OCI-LY7 (cell line): Measurements from ENCODE around the gene MKNK2. TPM values are rescaled to one million over a fixed set of nuclear protein-coding genes. Genes with fewer than 3 reads are reported as not detected.

Experiments used
- BruUV-seq: library from RNA; stranded (reverse); fragments of 400-500 nt; replicated peaks from 2 replicates; lab custom pipeline; 2021; lab: Mats Ljungman, UMichigan
- CTCF ChIA-PET: fragments of 300-600 bp; sonication (Branson Sonifier 250); formaldehyde crosslinking; loops from one replicate; lab custom pipeline; 2022; ENCODE audit warnings: antibody characterized with exemption; ENCODE audit not compliant: unreplicated experiment; lab: Charles Lee
- POLR2A ChIA-PET: fragments of 300-600 bp; sonication (Branson Sonifier 250); formaldehyde crosslinking; loops from one replicate; lab custom pipeline; 2022; ENCODE audit warnings: antibody characterized with exemption; lab: Charles Lee
- DNase-seq: peaks from one replicate; pipeline ENCODE4 v3.0.0-alpha.2; 2015; ENCODE audit warnings: low spot score
- H2AFZ ChIP-seq: fragments of 200-600 bp; sonication (generic), shearing (Covaris generic); 2 replicates; pipeline ENCODE4 v1.6.1; 2014; ENCODE audit warnings: mild to moderate bottlenecking, antibody characterized with exemption, low read length, moderate library complexity
- H3K27ac ChIP-seq: fragments of 200-600 bp; sonication (generic); 2 replicates; pipeline ENCODE4 v1.5.1; 2014; ENCODE audit warnings: mixed run types, low read depth, mild to moderate bottlenecking, moderate library complexity, low read length, inconsistent platforms; ENCODE audit not compliant: poor library complexity, severe bottlenecking
- H3K36me3 ChIP-seq: fragments of 200-600 bp; sonication (generic); 2 replicates; pipeline ENCODE4 v1.6.1; 2014; ENCODE audit warnings: mild to moderate bottlenecking, antibody characterized with exemption, low read length, moderate library complexity, mixed read lengths; ENCODE audit not compliant: insufficient read depth
- H3K4me1 ChIP-seq: fragments of 200-600 bp; sonication (generic); 2 replicates; pipeline ENCODE4 v1.5.1; 2014; ENCODE audit warnings: mild to moderate bottlenecking, low read length; ENCODE audit not compliant: insufficient read depth, poor library complexity, severe bottlenecking
- H3K4me2 ChIP-seq: fragments of 200-600 bp; sonication (generic); 2 replicates; pipeline ENCODE4 v1.6.1; 2014; ENCODE audit warnings: mild to moderate bottlenecking, low read length
- H3K4me3 ChIP-seq: fragments of 200-600 bp; sonication (generic); 2 replicates; pipeline ENCODE4 v1.5.1; 2014; ENCODE audit warnings: mild to moderate bottlenecking, low read depth, low read length; ENCODE audit not compliant: poor library complexity, severe bottlenecking
- H3K79me2 ChIP-seq: fragments of 200-600 bp; sonication (generic); 2 replicates; pipeline ENCODE4 v1.6.1; 2016; ENCODE audit warnings: low read depth, mild to moderate bottlenecking, low read length, moderate library complexity, mixed read lengths; ENCODE audit not compliant: insufficient read depth
- H3K9me2 ChIP-seq: fragments of 200-600 bp; sonication (generic); 2 replicates; pipeline ENCODE4 v1.6.1; 2016; ENCODE audit warnings: mild to moderate bottlenecking, low read length, mixed read lengths; ENCODE audit not compliant: insufficient read depth
- H3K9me3 ChIP-seq: fragments of 200-600 bp; sonication (generic); 2 replicates; pipeline ENCODE4 v1.6.1; 2014; ENCODE audit warnings: mild to moderate bottlenecking, mixed run types, low read length, mixed read lengths
- H4K20me1 ChIP-seq: fragments of 200-600 bp; sonication (generic); 2 replicates; pipeline ENCODE4 v1.6.1; 2014; ENCODE audit warnings: mild to moderate bottlenecking, antibody characterized with exemption, low read length, moderate library complexity, mixed read lengths; ENCODE audit not compliant: insufficient read depth
- EZH2phosphoT487 ChIP-seq: fragments of 200-600 bp; sonication (generic); IDR thresholded peaks from 2 replicates; pipeline ENCODE4 v1.6.1; 2018; ENCODE audit warnings: low read depth, borderline replicate concordance, mild to moderate bottlenecking, mixed run types, antibody characterized with exemption, low read length, moderate library complexity, mixed read lengths
- intact Hi-C: fragments of 100-400 bp; cut with micrococcal nuclease; formaldehyde crosslinking; loops from one replicate; pipeline ENCODE4 v1.10.0; 2022; ENCODE audit not compliant: unreplicated experiment
- total RNA-seq, 2 experiments: library from RNA; depleted of rRNA in 1 of 2; stranded (reverse); fragments of >200 nt in 1 of 2; shearing (Covaris generic) in 1 of 2; gene quantifications; 2 replicates each; pipeline ENCODE4 v1.2.3, GENCODE V29; 2014 to 2022
- TF ChIP-seq, protein P1 (sequence below): fragments of 200-600 bp; sonication (generic); conservative IDR thresholded peaks from 2 replicates; pipeline ENCODE4 v1.5.1; 2014; ENCODE audit warnings: mild to moderate bottlenecking, antibody characterized with exemption, low read length, moderate library complexity, mixed read lengths

Gene MKNK2
- total RNA-seq, 2 experiments from 2014 or later: 115 to 225 TPM

DNA sequence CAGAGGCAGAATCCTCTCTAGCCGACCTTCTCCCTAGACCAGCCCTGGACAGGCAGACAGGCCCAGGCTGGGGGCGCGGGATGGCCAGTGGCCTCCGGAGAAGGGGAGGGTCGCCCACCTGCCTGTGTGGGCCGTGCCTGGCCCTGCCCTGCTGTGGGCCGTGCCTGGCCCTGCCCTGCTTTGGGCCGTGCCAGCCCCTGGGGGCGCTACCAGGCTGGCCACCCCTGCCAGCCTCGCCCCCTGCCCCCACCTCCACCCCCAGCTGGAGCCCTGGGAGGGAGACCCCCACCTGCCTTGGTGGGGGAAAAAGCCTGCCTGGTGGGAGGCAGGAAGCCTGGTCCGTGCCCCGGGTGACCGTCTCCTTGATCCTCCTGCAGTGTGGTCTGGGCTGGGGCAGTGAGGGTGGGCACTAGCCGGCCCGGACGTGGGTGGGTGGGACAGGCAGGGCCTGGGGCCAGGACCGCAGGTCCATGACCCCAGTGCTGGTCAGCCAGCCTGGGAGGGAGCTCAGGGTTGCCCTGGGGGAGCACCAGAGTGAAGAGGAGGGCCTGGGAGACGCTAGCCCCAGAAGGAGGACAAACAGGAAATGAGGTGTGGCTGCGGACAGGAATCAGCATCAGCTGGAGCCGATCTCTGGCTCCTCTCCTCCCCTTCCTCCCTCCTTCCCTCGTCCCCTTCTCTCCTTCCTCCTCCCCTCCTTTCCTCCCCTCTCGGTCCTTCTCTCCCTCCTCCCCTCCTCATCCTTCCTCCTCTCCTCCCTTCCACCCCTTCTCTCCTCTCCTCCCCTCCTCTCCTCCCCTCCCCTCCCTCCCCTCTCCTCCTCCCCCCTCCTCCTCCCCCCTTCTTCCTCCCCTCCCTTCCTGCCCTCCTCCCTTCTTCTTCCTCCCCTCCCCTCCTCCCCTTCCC lies 5.1 kb upstream of the MKNK2 start:
- Histone ChIP-seq H2AFZ (peak overlapping the region; percentile 45; the same call in 1 of the 2 replicates), H3K4me1 (peaks cover 78% of the 10 kb centered on the region), H4K20me1 (no peaks in the 10 kb centered on the region), H3K9me2 (no peaks in the 10 kb centered on the region), H3K79me2 (no peaks in the 10 kb centered on the region; the same call in 1 of the 2 replicates), H3K36me3 (no peaks in the 10 kb centered on the region), H3K4me3 (peak overlapping the region; percentile 32), H3K27ac (peak overlapping the region; percentile 71), H3K9me3 (no peaks in the 10 kb centered on the region), H3K4me2 (peak overlapping the region; percentile 61)
- TF ChIP-seq, protein P1, sequence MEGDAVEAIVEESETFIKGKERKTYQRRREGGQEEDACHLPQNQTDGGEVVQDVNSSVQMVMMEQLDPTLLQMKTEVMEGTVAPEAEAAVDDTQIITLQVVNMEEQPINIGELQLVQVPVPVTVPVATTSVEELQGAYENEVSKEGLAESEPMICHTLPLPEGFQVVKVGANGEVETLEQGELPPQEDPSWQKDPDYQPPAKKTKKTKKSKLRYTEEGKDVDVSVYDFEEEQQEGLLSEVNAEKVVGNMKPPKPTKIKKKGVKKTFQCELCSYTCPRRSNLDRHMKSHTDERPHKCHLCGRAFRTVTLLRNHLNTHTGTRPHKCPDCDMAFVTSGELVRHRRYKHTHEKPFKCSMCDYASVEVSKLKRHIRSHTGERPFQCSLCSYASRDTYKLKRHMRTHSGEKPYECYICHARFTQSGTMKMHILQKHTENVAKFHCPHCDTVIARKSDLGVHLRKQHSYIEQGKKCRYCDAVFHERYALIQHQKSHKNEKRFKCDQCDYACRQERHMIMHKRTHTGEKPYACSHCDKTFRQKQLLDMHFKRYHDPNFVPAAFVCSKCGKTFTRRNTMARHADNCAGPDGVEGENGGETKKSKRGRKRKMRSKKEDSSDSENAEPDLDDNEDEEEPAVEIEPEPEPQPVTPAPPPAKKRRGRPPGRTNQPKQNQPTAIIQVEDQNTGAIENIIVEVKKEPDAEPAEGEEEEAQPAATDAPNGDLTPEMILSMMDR: 0 out of 2 replicates have a peak, but pooled peaks have one; percentile 25
- no peak for TF ChIP-seq EZH2phosphoT487
- intact Hi-C loops: no loop called here
- peak; percentile 57 for DNase-seq
- ChIA-PET CTCF (interaction anchor here (0.6 kb wide), 1 partner anchor 31 kb away, joined by 3 read pairs; no protein-coding TSS in a partner anchor), POLR2A (no interaction called here)
- BruUV-seq: no TSS peak

DNA sequence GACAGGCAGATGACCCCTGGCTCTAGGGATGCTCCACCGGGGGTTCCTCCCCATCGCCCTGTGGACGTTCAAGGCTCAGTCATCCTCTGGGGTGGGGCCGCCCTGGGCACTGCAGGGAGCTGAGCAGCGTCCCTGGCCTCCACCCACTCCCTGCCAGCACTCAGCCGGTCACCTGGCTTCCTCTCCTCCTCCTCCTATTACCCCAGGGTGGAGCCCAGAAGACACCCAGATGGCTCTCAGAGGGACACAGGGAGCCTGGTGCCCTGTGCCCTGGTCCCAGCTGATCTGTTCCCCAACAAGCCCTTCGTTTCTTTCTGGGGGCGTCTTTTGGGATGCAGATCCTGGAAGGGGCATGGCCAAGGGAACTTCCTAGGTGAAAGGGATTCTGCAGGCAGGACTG lies 3.7 kb upstream of the MKNK2 start:
- no peaks in the 10 kb centered on the region for H3K36me3 ChIP-seq
- H3K9me2 ChIP-seq: no peaks in the 10 kb centered on the region
- TF ChIP-seq, protein P1: no peak
- ChIA-PET POLR2A (interaction anchor here (0.6 to 0.7 kb wide), 2 partner anchors 37 to 100 kb away, joined by 3 read pairs; no protein-coding TSS in a partner anchor), CTCF (no interaction called here)
- peak overlapping the region; percentile 77 for H2AFZ ChIP-seq
- BruUV-seq: no TSS peak
- DNase-seq: peak; percentile 25
- H4K20me1 ChIP-seq: 0 out of 2 replicates have a peak, but pooled peaks cover 2% of the 10 kb centered on the region
- H3K9me3 ChIP-seq: no peaks in the 10 kb centered on the region
- H3K79me2 ChIP-seq: peaks cover 11% of the 10 kb centered on the region
- H3K4me1 ChIP-seq: peaks cover 66% of the 10 kb centered on the region
- no peak overlapping the region for H3K4me3 ChIP-seq
- H3K27ac ChIP-seq: peak overlapping the region; percentile 58
- intact Hi-C loops: no loop called here
- peak overlapping the region; percentile 66 for H3K4me2 ChIP-seq
